H9 (cell line): ENCODE results near the gene OR2S2. TPM values are rescaled to one million over a fixed set of nuclear protein-coding genes. Genes with fewer than 3 reads are reported as not detected.

ENCODE experiments used
- DNase-seq: peaks from one replicate; pipeline ENCODE4 v3.0.0-alpha.2; 2017
- H2AFZ ChIP-seq: one replicate; pipeline ENCODE4 v1.6.1; 2013; ENCODE audit warnings: mild to moderate bottlenecking, low read length, control low read depth, moderate library complexity
- H2AK5ac ChIP-seq: 2 replicates; pipeline ENCODE4 v1.6.1; 2013; ENCODE audit warnings: low read length, control low read depth, mixed read lengths; ENCODE audit not compliant: insufficient read length
- H2BK120ac ChIP-seq: one replicate; pipeline ENCODE4 v1.6.1; 2013; ENCODE audit warnings: low read depth, mild to moderate bottlenecking, low read length, control low read depth, inconsistent platforms; ENCODE audit not compliant: poor library complexity, severe bottlenecking
- H2BK12ac ChIP-seq: 2 replicates; pipeline ENCODE4 v1.6.1; 2013; ENCODE audit warnings: low read length, control low read depth, mixed read lengths, low read depth; ENCODE audit not compliant: insufficient read length
- H2BK15ac ChIP-seq: 2 replicates; pipeline ENCODE4 v1.6.1; 2013; ENCODE audit warnings: low read depth, low read length, control low read depth
- H2BK20ac ChIP-seq: one replicate; pipeline ENCODE4 v1.6.1; 2013; ENCODE audit warnings: low read depth, mild to moderate bottlenecking, low read length, control low read depth, inconsistent platforms; ENCODE audit not compliant: poor library complexity, severe bottlenecking
- H2BK5ac ChIP-seq: 2 replicates; pipeline ENCODE4 v1.6.1; 2013; ENCODE audit warnings: low read length, control low read depth, mixed read lengths; ENCODE audit not compliant: insufficient read length
- H3K14ac ChIP-seq: 2 replicates; pipeline ENCODE4 v1.6.1; 2013; ENCODE audit warnings: low read length, control low read depth; ENCODE audit not compliant: insufficient read depth
- H3K18ac ChIP-seq: 2 replicates; pipeline ENCODE4 v1.6.1; 2013; ENCODE audit warnings: low read depth, mild to moderate bottlenecking, mixed read lengths, low read length, control low read depth; ENCODE audit not compliant: insufficient read length
- H3K23ac ChIP-seq: 2 replicates; pipeline ENCODE4 v1.6.1; 2013; ENCODE audit warnings: low read length, control low read depth, mixed read lengths, low read depth; ENCODE audit not compliant: insufficient read length
- H3K23me2 ChIP-seq: 2 replicates; pipeline ENCODE4 v1.6.1; 2013; ENCODE audit warnings: low read depth, mild to moderate bottlenecking, mixed read lengths, low read length, control low read depth; ENCODE audit not compliant: insufficient read length, poor library complexity, severe bottlenecking
- H3K27ac ChIP-seq: 2 replicates; pipeline ENCODE4 v1.5.1; 2013; ENCODE audit warnings: low read length, control low read depth, mixed read lengths, low read depth; ENCODE audit not compliant: insufficient read length
- H3K27me3 ChIP-seq: 2 replicates; pipeline ENCODE4 v1.6.1; 2013; ENCODE audit warnings: low read length, control low read depth, inconsistent platforms; ENCODE audit not compliant: insufficient read depth
- H3K4ac ChIP-seq: 2 replicates; pipeline ENCODE4 v1.6.1; 2013; ENCODE audit warnings: low read depth, mild to moderate bottlenecking, control low read depth, inconsistent platforms, low read length, moderate library complexity
- H3K4me1 ChIP-seq: 2 replicates; pipeline ENCODE4 v1.6.1; 2013; ENCODE audit warnings: low read length, control low read depth, inconsistent platforms; ENCODE audit not compliant: insufficient read depth
- H3K4me2 ChIP-seq: 2 replicates; pipeline ENCODE4 v1.6.1; 2013; ENCODE audit warnings: low read length, control low read depth, mixed read lengths; ENCODE audit not compliant: insufficient read length, insufficient read depth
- H3K56ac ChIP-seq: 2 replicates; pipeline ENCODE4 v1.6.1; 2013; ENCODE audit warnings: low read depth, mild to moderate bottlenecking, mixed read lengths, low read length, control low read depth; ENCODE audit not compliant: insufficient read length
- H3K79me1 ChIP-seq: 2 replicates; pipeline ENCODE4 v1.6.1; 2013; ENCODE audit warnings: low read depth, mild to moderate bottlenecking, moderate library complexity, low read length, control low read depth, inconsistent platforms; ENCODE audit not compliant: insufficient read depth, poor library complexity, severe bottlenecking
- H3K79me2 ChIP-seq: 2 replicates; pipeline ENCODE4 v1.6.1; 2013; ENCODE audit warnings: low read length, control low read depth, inconsistent platforms; ENCODE audit not compliant: insufficient read depth
- H3K9ac ChIP-seq: 2 replicates; pipeline ENCODE4 v1.6.1; 2013; ENCODE audit warnings: low read length, control low read depth, mixed read lengths; ENCODE audit not compliant: insufficient read length; ENCODE audit errors: extremely low read depth
- H3K9me3 ChIP-seq: one replicate; pipeline ENCODE4 v1.6.1; 2013; ENCODE audit warnings: low read depth, low read length, inconsistent platforms; ENCODE audit not compliant: control insufficient read depth
- H3T11ph ChIP-seq: one replicate; pipeline ENCODE4 v1.6.1; 2013; ENCODE audit warnings: mild to moderate bottlenecking, low read length, control low read depth, inconsistent platforms
- H4K20me1 ChIP-seq: one replicate; pipeline ENCODE4 v1.6.1; 2013; ENCODE audit not compliant: control insufficient read depth, insufficient read length, insufficient read depth
- H4K5ac ChIP-seq: 2 replicates; pipeline ENCODE4 v1.6.1; 2013; ENCODE audit warnings: low read depth, mild to moderate bottlenecking, mixed read lengths, low read length, control low read depth; ENCODE audit not compliant: insufficient read length
- H4K8ac ChIP-seq: replicated peaks from 2 replicates; pipeline ENCODE4 v1.6.1; 2013; ENCODE audit warnings: low read length, control low read depth, mixed read lengths, low read depth; ENCODE audit not compliant: insufficient read length
- H4K91ac ChIP-seq: 2 replicates; pipeline ENCODE4 v1.6.1; 2013; ENCODE audit warnings: low read depth, mild to moderate bottlenecking, moderate library complexity, mixed read lengths, low read length, control low read depth; ENCODE audit not compliant: insufficient read length
- H3K27ac Mint-ChIP-seq, 3 experiments: 2 replicates in 2 of 3; 3 replicates in 1 of 3; pipeline ENCODE4 v1.8.0; 2020 to 2021; ENCODE audit warnings: mixed read lengths in 3 of 3, mild to moderate bottlenecking in 1 of 3, moderate library complexity in 1 of 3
- H3K27me3 Mint-ChIP-seq: 2 replicates; pipeline ENCODE4 v1.8.0; 2021; ENCODE audit warnings: low read depth, mild to moderate bottlenecking, moderate library complexity, mixed read lengths
- H3K36me3 Mint-ChIP-seq, 3 experiments: 2 replicates in 2 of 3; 3 replicates in 1 of 3; pipeline ENCODE4 v1.8.0; 2020 to 2021; ENCODE audit warnings: low read depth in 3 of 3, mixed read lengths in 3 of 3; ENCODE audit not compliant: insufficient read depth in 1 of 3
- H3K4me1 Mint-ChIP-seq, 2 experiments: 2 replicates each; pipeline ENCODE4 v1.8.0; 2020; ENCODE audit warnings: mixed read lengths in 2 of 2
- H3K4me3 Mint-ChIP-seq, 2 experiments: 2 replicates in 1 of 2; 3 replicates in 1 of 2; pipeline ENCODE4 v1.8.0; 2020 to 2021; ENCODE audit warnings: mild to moderate bottlenecking in 2 of 2, mixed read lengths in 2 of 2, moderate library complexity in 1 of 2
- H3K9me3 Mint-ChIP-seq, 2 experiments: 2 replicates in 1 of 2; 3 replicates in 1 of 2; pipeline ENCODE4 v1.8.0; 2020; ENCODE audit warnings: mild to moderate bottlenecking in 2 of 2, mixed read lengths in 2 of 2, moderate library complexity in 1 of 2
- WGBS: extraction: QIAGEN DNeasy Blood & Tissue Kit; methylation state at CpG from one replicate; pipeline ENCODE4 v1.1.7; 2013; ENCODE audit warnings: missing lambda C conversion rate, low lambda C conversion rate, mixed read lengths; ENCODE audit not compliant: insufficient read length; ENCODE audit errors: extremely low coverage; 5-methylcytosine and 5-hydroxymethylcytosine counted together
- total RNA-seq: library from RNA; stranded (reverse); gene quantifications from 2 replicates; pipeline ENCODE4 v1.2.1, GENCODE V29; 2021
- TF ChIP-seq, protein P1 (sequence below): fragments of 200-600 bp; sonication (generic); conservative IDR thresholded peaks from 3 replicates; pipeline ENCODE4 v1.8.0; 2021; ENCODE audit warnings: antibody characterized with exemption, mild to moderate bottlenecking

OR2S2 gene
- total RNA-seq, 1 experiment from 2014 or later: not detected

DNA sequence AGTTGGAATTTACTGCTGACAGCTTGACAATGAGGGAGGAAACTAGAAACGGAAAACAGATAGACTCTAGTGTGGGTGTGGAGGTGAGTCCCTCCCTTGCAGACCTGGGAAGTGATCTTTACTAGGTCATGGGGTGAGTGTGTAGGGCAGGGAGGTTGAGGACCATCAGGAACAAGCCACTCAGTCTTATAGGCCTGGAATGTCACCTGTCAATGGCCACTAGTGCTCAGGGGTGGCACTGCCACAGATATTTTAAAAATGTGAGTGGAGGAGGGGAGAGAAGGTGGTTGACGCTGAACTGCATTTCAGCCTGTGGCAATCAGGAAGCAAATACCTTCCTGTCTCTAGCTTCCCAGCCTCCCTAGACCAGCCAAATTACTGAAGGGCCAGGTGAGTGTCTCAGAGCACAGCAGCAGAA, 9.0 kb downstream of the OR2S2 start:
- Histone ChIP-seq H4K91ac (no peak overlapping the region), H2BK12ac (no peak overlapping the region), H4K8ac (no peak overlapping the region), H3K27me3 (no peaks in the 10 kb centered on the region; the same call in 1 of the 2 replicates), H3K79me2 (no peaks in the 10 kb centered on the region), H3K4me2 (no peak overlapping the region), H2BK20ac (no peak overlapping the region), H3K9me3 (no peaks in the 10 kb centered on the region), H2AK5ac (no peak overlapping the region), H2BK5ac (no peak overlapping the region), H3K14ac (no peak overlapping the region), H3K56ac (no peak overlapping the region), H2BK120ac (no peak overlapping the region), H3K18ac (no peak overlapping the region), H4K20me1 (no peaks in the 10 kb centered on the region), H3K23ac (no peak overlapping the region), H3K27ac (no peak overlapping the region), H3K23me2 (no peaks in the 10 kb centered on the region), H4K5ac (no peak overlapping the region), H3K4me1 (peaks cover 3% of the 10 kb centered on the region; the same call in 1 of the 2 replicates), H3K4ac (no peak overlapping the region), H3K9ac (no peak overlapping the region), H2BK15ac (no peak overlapping the region), H2AFZ (no peak overlapping the region), H3T11ph (no peak overlapping the region), H3K79me1 (no peaks in the 10 kb centered on the region)
- WGBS: no CpG with 5 or more reads among the region's 2 CpGs
- peaks cover 2 to 10% of the 10 kb centered on the region in 2 experiments for H3K4me1 Mint-ChIP-seq
- no peak overlapping the region for H3K27ac Mint-ChIP-seq
- H3K4me3 Mint-ChIP-seq: no peak overlapping the region
- TF ChIP-seq, protein P1, sequence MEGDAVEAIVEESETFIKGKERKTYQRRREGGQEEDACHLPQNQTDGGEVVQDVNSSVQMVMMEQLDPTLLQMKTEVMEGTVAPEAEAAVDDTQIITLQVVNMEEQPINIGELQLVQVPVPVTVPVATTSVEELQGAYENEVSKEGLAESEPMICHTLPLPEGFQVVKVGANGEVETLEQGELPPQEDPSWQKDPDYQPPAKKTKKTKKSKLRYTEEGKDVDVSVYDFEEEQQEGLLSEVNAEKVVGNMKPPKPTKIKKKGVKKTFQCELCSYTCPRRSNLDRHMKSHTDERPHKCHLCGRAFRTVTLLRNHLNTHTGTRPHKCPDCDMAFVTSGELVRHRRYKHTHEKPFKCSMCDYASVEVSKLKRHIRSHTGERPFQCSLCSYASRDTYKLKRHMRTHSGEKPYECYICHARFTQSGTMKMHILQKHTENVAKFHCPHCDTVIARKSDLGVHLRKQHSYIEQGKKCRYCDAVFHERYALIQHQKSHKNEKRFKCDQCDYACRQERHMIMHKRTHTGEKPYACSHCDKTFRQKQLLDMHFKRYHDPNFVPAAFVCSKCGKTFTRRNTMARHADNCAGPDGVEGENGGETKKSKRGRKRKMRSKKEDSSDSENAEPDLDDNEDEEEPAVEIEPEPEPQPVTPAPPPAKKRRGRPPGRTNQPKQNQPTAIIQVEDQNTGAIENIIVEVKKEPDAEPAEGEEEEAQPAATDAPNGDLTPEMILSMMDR: no peak
- peak; percentile 47 for DNase-seq
- H3K9me3 Mint-ChIP-seq: peaks cover 3 to 9% of the 10 kb centered on the region in 2 experiments; a peak in 4 of 5 replicates
- peaks cover 47% of the 10 kb centered on the region for H3K27me3 Mint-ChIP-seq
- peaks cover 0 to 5% (median 2%) of the 10 kb centered on the region in 3 experiments; a peak in 3 of 7 replicates for H3K36me3 Mint-ChIP-seq
